NB4 (cell line): ENCODE measurements around the gene CCDC171.
A peak's percentile ranks its signal among the peaks of the same experiment; 100 is the strongest.

Source experiments
- DNase-seq: peaks from one replicate; pipeline ENCODE4 v3.0.0; 2010; ENCODE audit warnings: low read depth
- H3K4me3 ChIP-seq: one replicate; pipeline ENCODE4 v1.5.1; 2011; ENCODE audit warnings: mild to moderate bottlenecking, low read depth, low read length, moderate library complexity
- MYC ChIP-seq: IDR thresholded peaks from 2 replicates; pipeline ENCODE4 v1.6.1; 2011; ENCODE audit warnings: low read depth, low read length
- POLR2A ChIP-seq: IDR thresholded peaks from 2 replicates; pipeline ENCODE4 v1.6.1; 2011; ENCODE audit warnings: mild to moderate bottlenecking; ENCODE audit not compliant: insufficient read length; ENCODE audit errors: extremely low read depth
- TF ChIP-seq, protein P1 (sequence below): IDR thresholded peaks from 2 replicates; pipeline ENCODE4 v1.6.1; 2011; ENCODE audit warnings: low read depth, low read length
- TF ChIP-seq, protein P2 (sequence below): IDR thresholded peaks from one replicate; pipeline ENCODE4 v1.5.1; 2012; ENCODE audit warnings: low read depth, low read length

CCDC171 gene

DNA sequence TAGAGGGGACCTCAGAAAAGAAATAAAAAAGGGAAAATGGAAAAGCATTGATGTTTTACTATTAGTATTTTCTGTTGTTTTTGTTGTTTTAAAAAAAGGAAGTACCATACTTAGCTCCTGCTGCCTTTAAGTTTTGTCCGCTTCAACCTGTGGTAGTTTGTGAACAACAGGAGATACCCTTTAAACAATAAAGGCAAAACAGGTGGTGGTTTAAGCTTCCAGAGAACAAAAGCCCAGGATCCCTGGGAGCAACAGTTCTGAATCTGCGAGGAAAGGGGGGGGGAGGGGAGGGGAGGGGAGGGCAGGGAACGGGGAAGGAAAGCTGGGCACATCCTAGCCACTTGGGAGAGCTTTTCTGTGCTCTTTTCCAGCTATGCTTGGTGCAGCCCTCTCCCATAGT lies 40.0 kb upstream of the CCDC171 start:
- TF ChIP-seq, protein P1, sequence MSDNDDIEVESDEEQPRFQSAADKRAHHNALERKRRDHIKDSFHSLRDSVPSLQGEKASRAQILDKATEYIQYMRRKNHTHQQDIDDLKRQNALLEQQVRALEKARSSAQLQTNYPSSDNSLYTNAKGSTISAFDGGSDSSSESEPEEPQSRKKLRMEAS: no peak
- TF ChIP-seq POLR2A (no peak), MYC (no peak)
- TF ChIP-seq, protein P2, sequence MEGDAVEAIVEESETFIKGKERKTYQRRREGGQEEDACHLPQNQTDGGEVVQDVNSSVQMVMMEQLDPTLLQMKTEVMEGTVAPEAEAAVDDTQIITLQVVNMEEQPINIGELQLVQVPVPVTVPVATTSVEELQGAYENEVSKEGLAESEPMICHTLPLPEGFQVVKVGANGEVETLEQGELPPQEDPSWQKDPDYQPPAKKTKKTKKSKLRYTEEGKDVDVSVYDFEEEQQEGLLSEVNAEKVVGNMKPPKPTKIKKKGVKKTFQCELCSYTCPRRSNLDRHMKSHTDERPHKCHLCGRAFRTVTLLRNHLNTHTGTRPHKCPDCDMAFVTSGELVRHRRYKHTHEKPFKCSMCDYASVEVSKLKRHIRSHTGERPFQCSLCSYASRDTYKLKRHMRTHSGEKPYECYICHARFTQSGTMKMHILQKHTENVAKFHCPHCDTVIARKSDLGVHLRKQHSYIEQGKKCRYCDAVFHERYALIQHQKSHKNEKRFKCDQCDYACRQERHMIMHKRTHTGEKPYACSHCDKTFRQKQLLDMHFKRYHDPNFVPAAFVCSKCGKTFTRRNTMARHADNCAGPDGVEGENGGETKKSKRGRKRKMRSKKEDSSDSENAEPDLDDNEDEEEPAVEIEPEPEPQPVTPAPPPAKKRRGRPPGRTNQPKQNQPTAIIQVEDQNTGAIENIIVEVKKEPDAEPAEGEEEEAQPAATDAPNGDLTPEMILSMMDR: no peak
- H3K4me3 ChIP-seq: no peak overlapping the region
- DNase-seq: no peak

DNA sequence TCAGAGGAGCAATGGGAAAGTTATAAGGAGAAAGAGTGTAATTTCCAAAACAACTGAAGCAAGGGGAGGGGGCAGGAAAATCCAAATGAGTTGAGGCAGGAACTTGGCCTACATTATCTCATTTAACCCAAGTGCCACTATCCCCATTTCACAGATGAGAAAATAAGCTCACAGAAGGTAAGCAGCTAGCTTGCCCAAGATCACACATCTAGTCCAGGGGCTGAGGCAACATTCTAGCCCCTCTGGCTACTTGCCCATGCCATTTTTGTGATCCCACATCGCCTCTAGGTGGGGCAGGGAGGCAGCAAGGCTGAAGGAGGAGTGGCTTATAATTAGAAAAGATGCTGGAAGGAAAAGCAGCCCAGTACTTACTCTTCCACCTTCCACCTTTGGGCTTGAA lies 39.5 kb upstream of the CCDC171 start:
- DNase-seq: peak; percentile 63
- TF ChIP-seq POLR2A: no peak
- TF ChIP-seq, protein P1: no peak
- TF ChIP-seq, protein P2: peak; percentile 54
- TF ChIP-seq MYC: no peak
- H3K4me3 ChIP-seq: no peak overlapping the region

DNA sequence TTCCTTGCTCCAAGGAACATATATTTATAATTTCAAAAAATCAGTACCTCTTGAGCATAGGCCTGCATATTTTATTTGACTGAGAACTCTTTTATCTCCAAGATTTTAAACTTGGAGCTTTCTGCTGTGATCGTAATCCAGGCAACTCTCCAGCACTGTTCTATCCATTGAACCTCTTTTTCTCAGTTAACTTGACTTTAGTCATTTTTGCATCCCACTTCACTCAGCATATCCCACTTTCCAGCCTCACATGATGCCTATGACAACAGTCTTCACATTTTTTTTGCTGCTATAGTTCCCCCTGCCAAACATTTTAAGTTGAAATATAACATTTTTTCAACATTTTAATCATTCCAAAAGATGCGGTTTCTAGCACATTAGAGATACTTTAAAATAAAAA lies 33.0 kb upstream of the CCDC171 start:
- DNase-seq: no peak
- TF ChIP-seq POLR2A: no peak
- TF ChIP-seq, protein P2: no peak
- TF ChIP-seq, protein P1: no peak
- no peak for TF ChIP-seq MYC
- no peak overlapping the region for H3K4me3 ChIP-seq

DNA sequence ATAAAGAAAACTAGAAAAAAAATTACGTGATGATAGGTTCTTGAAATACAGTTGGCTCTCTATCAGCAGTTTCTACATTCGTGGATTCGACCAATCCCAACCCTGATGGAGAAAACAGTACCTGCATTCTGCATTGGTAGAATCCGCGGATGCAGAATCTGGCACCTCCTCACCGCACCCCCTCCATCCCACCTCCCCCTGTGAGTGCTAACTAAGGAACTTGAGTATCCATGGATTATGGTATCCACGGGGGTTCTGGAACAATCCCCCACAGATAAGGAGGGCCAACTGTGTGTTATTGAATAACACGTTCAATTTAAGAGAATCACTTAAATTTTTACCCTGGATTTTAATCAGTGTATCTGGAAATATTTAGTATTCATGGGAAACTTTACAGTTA lies 31.6 kb upstream of the CCDC171 start:
- no peak overlapping the region for H3K4me3 ChIP-seq
- no peak for DNase-seq
- TF ChIP-seq POLR2A (no peak), MYC (no peak)
- TF ChIP-seq, protein P2: no peak
- TF ChIP-seq, protein P1: no peak

DNA sequence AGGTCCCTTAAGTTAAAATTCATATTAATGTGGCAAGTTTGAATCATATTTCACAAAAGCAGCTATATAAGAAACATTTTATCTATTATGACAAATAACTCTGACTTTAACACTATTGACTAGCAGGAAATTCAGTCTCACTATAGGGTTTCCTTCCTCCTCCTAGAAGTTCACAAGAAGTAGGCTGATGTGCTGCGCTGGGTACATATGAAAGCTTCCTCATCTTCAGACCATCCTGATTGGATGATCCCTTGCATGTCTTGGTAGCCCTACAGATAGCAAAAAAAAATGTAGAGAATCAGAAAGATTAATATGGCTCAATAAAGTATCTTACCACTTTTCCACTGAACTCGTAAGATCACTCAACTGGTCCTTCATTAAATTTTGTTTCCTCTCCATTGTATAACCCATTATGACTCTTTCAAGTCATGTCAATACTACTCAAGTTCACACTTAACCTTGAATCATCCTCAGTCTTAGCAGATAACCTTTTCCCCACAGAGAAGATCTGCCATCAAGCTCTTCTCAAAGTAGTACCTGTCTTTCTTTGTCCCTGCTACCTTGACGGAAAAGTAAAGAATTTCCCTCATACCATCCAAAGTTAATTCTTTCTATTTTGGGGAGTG lies 30.6 kb upstream of the CCDC171 start:
- TF ChIP-seq, protein P1: no peak
- no peak for TF ChIP-seq MYC
- TF ChIP-seq, protein P2: no peak
- no peak for TF ChIP-seq POLR2A
- no peak overlapping the region for H3K4me3 ChIP-seq
- no peak for DNase-seq
